Muscle of leg (tissue), 11 donors: Measurements from ENCODE around the gene PSMC3. TPM values are rescaled to one million over a fixed set of nuclear protein-coding genes. Genes with fewer than 3 reads are reported as not detected.

Experiments used
- DNase-seq: peaks from one replicate; pipeline ENCODE4 v3.0.0; 2013
- H3K27ac ChIP-seq: one replicate; pipeline ENCODE4 v1.5.1; 2013; ENCODE audit warnings: mild to moderate bottlenecking, low read length, control low read depth
- H3K27me3 ChIP-seq: one replicate; pipeline ENCODE4 v1.6.1; 2013; ENCODE audit warnings: low read length; ENCODE audit not compliant: control insufficient read depth, insufficient read depth
- H3K36me3 ChIP-seq: one replicate; pipeline ENCODE4 v1.6.1; 2013; ENCODE audit warnings: low read length; ENCODE audit not compliant: control insufficient read depth, insufficient read depth
- H3K4me1 ChIP-seq: one replicate; pipeline ENCODE4 v1.6.1; 2013; ENCODE audit warnings: low read length; ENCODE audit not compliant: control insufficient read depth, insufficient read depth
- H3K4me3 ChIP-seq: one replicate; pipeline ENCODE4 v1.5.1; 2013; ENCODE audit warnings: low read length, control low read depth
- H3K9me3 ChIP-seq: replicated peaks from 2 replicates; pipeline ENCODE4 v1.6.1; 2013; ENCODE audit warnings: low read depth, low read length; ENCODE audit not compliant: control insufficient read depth
- WGBS: methylation state at CpG from one replicate; pipeline ENCODE4 v1.1.5; 2013; ENCODE audit warnings: missing lambda C conversion rate; ENCODE audit not compliant: insufficient coverage; 5-methylcytosine and 5-hydroxymethylcytosine counted together
- polyA plus RNA-seq, 8 donors: library from polyadenylated mRNA; unstranded; fragments of 120-200 nt; gene quantifications; one replicate each; pipeline versions ENCODE4 v1.2.1 to v1.2.3, GENCODE V29; 2013; ENCODE audit warnings: inconsistent platforms in 1 of 8, low replicate concordance in 1 of 8; ENCODE audit not compliant: insufficient read length in 8 of 8, insufficient read depth in 1 of 8
- total RNA-seq: library from RNA; stranded (reverse); fragments of 120-200 nt; gene quantifications from one replicate; pipeline ENCODE4 v1.2.4, GENCODE V29; 2013

PSMC3 gene
- total and polyA plus RNA-seq, 9 donors, result 99.1 to 159 (median 136) TPM

- Histone ChIP-seq H3K4me1 (peaks cover 15% of the 10 kb centered on the region), H3K27me3 (no peaks in the 10 kb centered on the region), H3K36me3 (peaks cover 2% of the 10 kb centered on the region), H3K9me3 (peaks cover 2% of the 10 kb centered on the region), H3K27ac (no peak overlapping the region), H3K4me3 (no peak overlapping the region)
- DNase-seq, result no peak
- 92% methylated on average over 3 of the region's 3 CpGs for WGBS
Measured at GRCh38 chr11:47435687-47436086, 9.4 kb upstream of the PSMC3 start.

- Histone ChIP-seq H3K27ac (no peak overlapping the region), H3K9me3 (peaks cover 2% of the 10 kb centered on the region), H3K4me1 (peaks cover 15% of the 10 kb centered on the region), H3K27me3 (no peaks in the 10 kb centered on the region), H3K4me3 (no peak overlapping the region), H3K36me3 (peaks cover 3% of the 10 kb centered on the region)
- 69% methylated on average over 3 of the region's 7 CpGs for WGBS
- no peak for DNase-seq
Measured at GRCh38 chr11:47434011-47434786, 8.0 kb upstream of the PSMC3 start.

- WGBS, result 76% methylated on average over 3 of the region's 3 CpGs
- no peak for DNase-seq
- H3K27me3 ChIP-seq, result no peaks in the 10 kb centered on the region
- no peak overlapping the region for H3K27ac ChIP-seq
- H3K4me1 ChIP-seq, result peaks cover 15% of the 10 kb centered on the region
- peaks cover 2% of the 10 kb centered on the region for H3K9me3 ChIP-seq
- no peak overlapping the region for H3K4me3 ChIP-seq
- peaks cover 3% of the 10 kb centered on the region for H3K36me3 ChIP-seq
Measured at GRCh38 chr11:47433157-47433556, 6.9 kb upstream of the PSMC3 start.

DNA sequence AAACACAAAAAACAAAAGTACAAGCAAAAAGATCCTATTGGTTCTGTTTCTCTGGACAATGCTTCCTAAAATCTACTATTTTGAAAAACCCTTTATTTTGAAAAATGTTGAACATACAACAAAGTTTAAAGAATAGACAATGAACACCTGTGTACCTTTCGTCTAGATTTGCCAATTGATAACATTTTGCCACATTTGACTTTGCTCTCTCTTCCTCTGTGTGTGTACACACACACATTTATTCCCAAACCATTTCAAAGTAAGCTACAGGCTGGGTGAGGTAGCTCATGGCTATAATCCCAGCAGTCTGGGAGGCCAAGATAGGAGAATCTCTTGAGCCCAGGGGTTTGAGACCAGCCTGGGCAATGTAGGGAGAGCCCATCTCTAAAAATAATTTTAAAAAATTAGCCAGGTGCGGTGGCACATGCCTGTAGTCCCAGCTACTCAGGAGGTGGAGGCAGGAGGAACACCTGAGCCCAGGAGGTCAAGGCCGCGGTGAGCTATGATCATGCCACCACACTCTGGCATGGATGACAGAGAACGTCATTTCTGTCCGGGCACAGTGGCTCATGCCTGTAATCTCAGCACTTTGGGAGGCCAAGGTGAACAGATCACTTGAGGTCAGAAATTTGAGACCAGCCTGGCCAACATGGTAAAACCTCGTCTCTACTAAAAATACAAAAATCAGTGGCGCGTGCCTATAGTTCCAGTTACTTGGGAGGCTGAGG lies 5.3 kb upstream of the PSMC3 start:
- peaks cover 9% of the 10 kb centered on the region for H3K4me1 ChIP-seq
- DNase-seq, result no peak
- H3K4me3 ChIP-seq, result no peak overlapping the region
- no peaks in the 10 kb centered on the region for H3K27me3 ChIP-seq
- 91% methylated on average over 5 of the region's 9 CpGs for WGBS
- peaks cover 3% of the 10 kb centered on the region for H3K36me3 ChIP-seq
- no peak overlapping the region for H3K27ac ChIP-seq
- no peaks in the 10 kb centered on the region for H3K9me3 ChIP-seq

DNA sequence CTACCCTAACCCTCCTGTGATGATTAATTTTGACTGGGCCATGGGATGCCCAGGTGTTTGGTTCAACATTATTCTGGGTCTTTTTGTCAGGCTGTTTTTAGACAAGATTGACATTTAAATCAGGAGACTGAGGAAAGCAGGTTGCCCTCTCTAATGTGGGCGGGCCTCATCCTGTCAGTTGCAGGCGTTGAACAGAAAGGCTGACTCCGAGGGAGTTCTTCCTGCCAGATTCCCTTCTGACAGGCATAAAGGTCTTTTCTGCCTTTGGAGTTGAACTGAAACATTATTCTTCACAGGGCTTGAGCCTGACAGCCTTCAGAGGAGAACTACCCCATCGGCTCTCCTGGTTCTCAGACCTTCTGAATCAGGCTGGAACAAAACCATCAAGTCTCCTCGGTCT lies 4.3 kb upstream of the PSMC3 start:
- H3K27me3 ChIP-seq, result no peaks in the 10 kb centered on the region
- WGBS, result 58% methylated on average over 4 of the region's 5 CpGs

GRCh38 chr11:47425611-47426010 lies 628 bp downstream of the PSMC3 start:
- Histone ChIP-seq H3K9me3 (no peaks in the 10 kb centered on the region), H3K27me3 (no peaks in the 10 kb centered on the region), H3K4me3 (peak overlapping the region; percentile 100), H3K27ac (peak overlapping the region; percentile 90), H3K36me3 (peaks cover 46% of the 10 kb centered on the region), H3K4me1 (peaks cover 16% of the 10 kb centered on the region)
- no peak for DNase-seq
- WGBS, result 0% methylated on average over 2 of the region's 14 CpGs

More for the DNA sequence above, 4.3 kb upstream of the PSMC3 start:
- Histone ChIP-seq H3K4me3 (no peak overlapping the region), H3K36me3 (peaks cover 3% of the 10 kb centered on the region), H3K27ac (no peak overlapping the region), H3K9me3 (no peaks in the 10 kb centered on the region), H3K4me1 (peaks cover 10% of the 10 kb centered on the region)
- no peak for DNase-seq

DNA sequence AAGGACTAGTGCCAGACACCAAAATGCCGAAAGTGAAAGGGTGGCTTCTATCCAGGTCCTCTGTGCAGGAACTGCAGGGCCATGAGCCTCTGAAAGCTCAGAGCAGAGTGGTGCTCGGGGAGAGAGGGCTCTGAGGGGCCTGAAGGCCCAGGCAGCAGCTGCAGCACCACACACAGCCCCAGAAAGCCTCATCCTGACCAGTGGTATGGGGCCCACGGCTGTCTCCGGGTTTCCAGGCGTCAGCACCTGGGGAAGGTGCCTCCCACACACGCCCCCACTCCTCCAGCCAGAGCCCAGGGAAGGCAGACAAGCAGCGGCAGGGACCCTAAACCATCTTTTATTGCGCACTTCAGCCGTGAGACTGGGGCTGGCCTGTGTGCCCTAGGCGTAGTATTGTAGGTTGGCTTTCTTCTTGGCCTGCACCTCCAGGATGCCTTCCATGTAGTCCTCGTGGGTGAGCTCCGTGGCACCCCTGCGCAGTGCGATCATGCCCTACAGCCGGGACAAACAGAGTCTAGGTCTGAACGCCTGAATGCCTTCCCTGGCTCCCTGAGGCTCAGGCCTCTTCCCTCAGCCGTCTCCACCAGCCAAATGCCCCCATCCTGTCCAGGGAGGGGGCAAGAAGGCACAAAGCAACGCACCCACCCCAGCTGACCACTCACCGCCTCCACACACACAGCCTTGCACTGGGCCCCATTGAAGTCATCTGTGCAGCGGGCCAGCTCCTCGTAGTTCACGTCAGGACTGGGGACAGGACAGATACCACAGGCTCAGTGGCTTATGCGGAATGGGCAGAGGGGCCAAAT lies 7.6 kb downstream of the PSMC3 start:
- peaks cover 85% of the 10 kb centered on the region for H3K36me3 ChIP-seq
- H3K4me3 ChIP-seq, result no peak overlapping the region
- DNase-seq, result no peak
- 73% methylated on average over 17 of the region's 23 CpGs for WGBS
- H3K27ac ChIP-seq, result no peak overlapping the region
- H3K9me3 ChIP-seq, result no peaks in the 10 kb centered on the region
- no peaks in the 10 kb centered on the region for H3K27me3 ChIP-seq
- H3K4me1 ChIP-seq, result peaks cover 35% of the 10 kb centered on the region

GRCh38 chr11:47417712-47418111 lies 8.5 kb downstream of the PSMC3 start:
- WGBS, result 76% methylated on average over 6 of the region's 6 CpGs
- DNase-seq, result no peak
- no peaks in the 10 kb centered on the region for H3K27me3 ChIP-seq
- H3K9me3 ChIP-seq, result no peaks in the 10 kb centered on the region
- H3K4me1 ChIP-seq, result peaks cover 40% of the 10 kb centered on the region
- peaks cover 82% of the 10 kb centered on the region for H3K36me3 ChIP-seq
- no peak overlapping the region for H3K4me3 ChIP-seq
- H3K27ac ChIP-seq, result no peak overlapping the region

DNA sequence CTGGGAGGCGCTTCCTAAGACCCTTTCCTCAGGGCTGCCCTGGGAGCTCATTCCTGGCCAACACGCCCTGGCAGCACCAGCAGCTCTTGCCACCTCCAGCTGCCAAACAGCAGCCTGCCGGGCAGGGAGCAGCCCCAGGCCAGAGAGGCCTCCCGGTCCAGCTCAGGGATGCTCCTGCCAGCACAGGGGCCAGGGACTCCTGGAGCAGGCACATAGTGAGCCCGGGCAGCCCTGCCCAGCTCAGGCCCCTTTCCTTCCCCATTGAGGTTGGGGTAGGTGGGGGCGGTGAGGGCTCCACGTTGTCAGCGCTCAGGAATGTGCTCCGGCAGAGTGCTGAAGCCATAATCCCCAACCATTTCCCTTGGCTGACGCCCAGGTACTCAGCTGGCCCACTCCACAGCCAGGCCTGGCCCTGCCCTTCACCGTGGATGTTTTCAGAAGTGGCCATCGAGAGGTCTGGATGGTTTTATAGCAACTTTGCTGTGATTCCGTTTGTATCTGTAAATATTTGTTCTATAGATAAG lies 10.2 kb downstream of the PSMC3 start:
- Histone ChIP-seq H3K9me3 (no peaks in the 10 kb centered on the region), H3K36me3 (peaks cover 80% of the 10 kb centered on the region), H3K27me3 (no peaks in the 10 kb centered on the region), H3K27ac (peak overlapping the region; percentile 93), H3K4me1 (peaks cover 50% of the 10 kb centered on the region), H3K4me3 (no peak overlapping the region)
- peak; percentile 93 for DNase-seq
- 36% methylated on average over 3 of the region's 13 CpGs for WGBS
